KMS-11 (cell line): ENCODE measurements around the gene RPGRIP1L.

ENCODE experiments used
- H2AFZ ChIP-seq: fragments of 200-600 bp; sonication (generic); 2 replicates; pipeline ENCODE4 v1.6.1; 2016; ENCODE audit warnings: antibody characterized with exemption, mixed run types, low read depth
- H3K27ac ChIP-seq: fragments of 200-600 bp; sonication (generic); 2 replicates; pipeline ENCODE4 v1.6.1; 2016; ENCODE audit warnings: mild to moderate bottlenecking, mixed run types
- H3K27me3 ChIP-seq: fragments of 200-600 bp; sonication (generic); 2 replicates; pipeline ENCODE4 v1.6.1; 2017; ENCODE audit warnings: mild to moderate bottlenecking, low read depth, mixed run types, moderate library complexity; ENCODE audit not compliant: insufficient read depth
- H3K36me3 ChIP-seq: fragments of 200-600 bp; sonication (generic); 2 replicates; pipeline ENCODE4 v1.6.1; 2017; ENCODE audit warnings: mild to moderate bottlenecking, mixed run types; ENCODE audit not compliant: insufficient read depth
- H3K4me1 ChIP-seq: fragments of 200-600 bp; sonication (generic); 2 replicates; pipeline ENCODE4 v1.6.1; 2016; ENCODE audit warnings: mild to moderate bottlenecking, low read depth, mixed run types; ENCODE audit not compliant: poor library complexity, severe bottlenecking
- H3K4me2 ChIP-seq: fragments of 200-600 bp; sonication (generic); 2 replicates; pipeline ENCODE4 v1.7.0; 2016; ENCODE audit warnings: mild to moderate bottlenecking, mixed run types
- H3K4me3 ChIP-seq: fragments of 200-600 bp; sonication (generic); IDR thresholded peaks from 2 replicates; pipeline ENCODE4 v1.6.1; 2017; ENCODE audit warnings: low read depth, low read length, mixed read lengths; ENCODE audit not compliant: insufficient read depth
- H3K79me2 ChIP-seq: fragments of 200-600 bp; sonication (generic); 2 replicates; pipeline ENCODE4 v1.6.1; 2016; ENCODE audit warnings: low read depth, mixed run types; ENCODE audit not compliant: insufficient read depth
- H3K9ac ChIP-seq: fragments of 200-600 bp; sonication (generic); 2 replicates; pipeline ENCODE4 v1.6.1; 2016; ENCODE audit warnings: mild to moderate bottlenecking, mixed run types
- H4K20me1 ChIP-seq: fragments of 200-600 bp; sonication (generic); 2 replicates; pipeline ENCODE4 v1.6.1; 2016; ENCODE audit warnings: mild to moderate bottlenecking, mixed run types; ENCODE audit not compliant: insufficient read depth
- TF ChIP-seq, protein P1 (sequence below): fragments of 200-600 bp; sonication (generic); conservative IDR thresholded peaks from 2 replicates; pipeline ENCODE4 v1.6.1; 2017; ENCODE audit warnings: low read depth, mild to moderate bottlenecking, antibody characterized with exemption, low read length, moderate library complexity, mixed read lengths

The RPGRIP1L gene

DNA sequence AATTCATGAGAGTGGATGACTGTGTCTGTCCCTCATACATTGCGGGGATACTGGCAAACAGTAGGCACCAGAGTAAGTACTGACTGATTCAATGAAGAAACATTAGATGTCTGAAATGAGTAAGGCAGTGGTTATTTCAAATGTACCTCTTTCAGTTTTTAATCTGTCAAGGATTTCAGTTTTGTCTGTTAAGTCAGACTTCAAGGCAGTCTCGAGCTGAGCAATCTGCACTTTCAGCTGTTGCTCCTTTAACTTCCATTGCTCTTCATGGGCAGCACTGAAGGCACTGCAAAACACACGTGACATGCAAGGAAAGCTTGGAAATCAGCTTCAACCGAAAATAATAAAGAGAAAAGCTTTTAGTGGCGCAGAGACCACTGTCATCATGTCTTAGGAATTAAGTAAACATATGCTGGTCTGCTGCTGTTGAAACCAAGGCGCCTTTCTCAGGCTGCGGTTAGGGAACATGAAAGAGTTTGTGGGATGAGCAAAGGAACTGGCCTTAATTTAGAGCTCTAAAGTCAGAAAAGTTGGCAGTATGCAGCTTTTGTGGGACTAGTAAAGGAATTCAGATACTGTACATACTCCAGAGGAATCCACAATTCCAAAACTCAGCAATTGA is 38.8 kb downstream of the RPGRIP1L start:
- Histone ChIP-seq H3K9ac (no peak overlapping the region), H3K79me2 (no peaks in the 10 kb centered on the region), H3K4me3 (no peak overlapping the region), H3K4me2 (no peak overlapping the region), H4K20me1 (no peaks in the 10 kb centered on the region), H3K36me3 (no peaks in the 10 kb centered on the region), H2AFZ (no peak overlapping the region), H3K27ac (no peak overlapping the region), H3K4me1 (no peaks in the 10 kb centered on the region), H3K27me3 (no peaks in the 10 kb centered on the region)
- TF ChIP-seq, protein P1, sequence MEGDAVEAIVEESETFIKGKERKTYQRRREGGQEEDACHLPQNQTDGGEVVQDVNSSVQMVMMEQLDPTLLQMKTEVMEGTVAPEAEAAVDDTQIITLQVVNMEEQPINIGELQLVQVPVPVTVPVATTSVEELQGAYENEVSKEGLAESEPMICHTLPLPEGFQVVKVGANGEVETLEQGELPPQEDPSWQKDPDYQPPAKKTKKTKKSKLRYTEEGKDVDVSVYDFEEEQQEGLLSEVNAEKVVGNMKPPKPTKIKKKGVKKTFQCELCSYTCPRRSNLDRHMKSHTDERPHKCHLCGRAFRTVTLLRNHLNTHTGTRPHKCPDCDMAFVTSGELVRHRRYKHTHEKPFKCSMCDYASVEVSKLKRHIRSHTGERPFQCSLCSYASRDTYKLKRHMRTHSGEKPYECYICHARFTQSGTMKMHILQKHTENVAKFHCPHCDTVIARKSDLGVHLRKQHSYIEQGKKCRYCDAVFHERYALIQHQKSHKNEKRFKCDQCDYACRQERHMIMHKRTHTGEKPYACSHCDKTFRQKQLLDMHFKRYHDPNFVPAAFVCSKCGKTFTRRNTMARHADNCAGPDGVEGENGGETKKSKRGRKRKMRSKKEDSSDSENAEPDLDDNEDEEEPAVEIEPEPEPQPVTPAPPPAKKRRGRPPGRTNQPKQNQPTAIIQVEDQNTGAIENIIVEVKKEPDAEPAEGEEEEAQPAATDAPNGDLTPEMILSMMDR, result no peak

DNA sequence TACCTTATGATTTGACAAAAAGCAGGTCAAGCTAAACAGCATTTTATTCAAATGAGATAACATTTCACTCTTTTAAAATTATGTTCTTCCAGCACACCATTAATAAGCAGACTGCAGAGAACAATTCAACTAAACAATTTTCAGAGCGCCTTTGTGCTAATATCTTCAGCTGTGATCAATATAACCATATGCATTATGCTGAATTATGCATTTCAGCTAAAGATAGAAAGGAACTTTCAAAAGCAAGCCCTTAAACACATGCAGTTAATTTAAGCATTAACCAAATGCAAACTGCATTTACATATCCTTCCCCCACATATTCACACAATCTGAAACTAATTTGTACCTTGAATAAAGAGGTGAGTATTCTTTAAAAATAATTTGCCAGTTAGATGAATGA is 41.6 kb downstream of the RPGRIP1L start:
- H3K27ac ChIP-seq, result no peak overlapping the region
- H3K9ac ChIP-seq, result no peak overlapping the region
- H3K4me2 ChIP-seq, result no peak overlapping the region

DNA sequence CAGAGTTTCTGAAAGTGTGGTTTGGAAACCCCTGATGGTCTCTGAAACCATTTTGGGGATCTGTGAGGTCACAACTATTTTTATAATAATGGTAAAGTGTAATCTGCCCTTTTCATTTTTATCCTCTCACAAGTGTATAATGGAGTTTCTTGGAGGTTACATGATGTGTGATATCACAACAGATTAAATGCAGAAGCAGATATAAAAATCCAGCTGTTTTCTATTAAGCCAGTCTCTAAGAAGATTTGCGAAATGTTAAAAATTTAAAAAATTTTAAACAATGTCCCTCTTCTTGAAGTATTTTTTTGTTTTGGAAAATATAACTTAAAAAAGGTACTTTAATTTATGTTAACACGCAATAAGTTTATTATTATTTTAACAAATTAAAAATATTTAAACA is 48.7 kb downstream of the RPGRIP1L start:
- no peaks in the 10 kb centered on the region for H3K27me3 ChIP-seq
- H3K79me2 ChIP-seq, result no peaks in the 10 kb centered on the region
- TF ChIP-seq, protein P1, result no peak
- no peak overlapping the region for H3K9ac ChIP-seq
- no peak overlapping the region for H3K27ac ChIP-seq
- no peaks in the 10 kb centered on the region for H3K36me3 ChIP-seq
- H3K4me3 ChIP-seq, result no peak overlapping the region
- no peaks in the 10 kb centered on the region for H4K20me1 ChIP-seq
- no peak overlapping the region for H3K4me2 ChIP-seq
- no peak overlapping the region for H2AFZ ChIP-seq
- H3K4me1 ChIP-seq, result no peaks in the 10 kb centered on the region

More for the DNA sequence above, 41.6 kb downstream of the RPGRIP1L start:
- no peaks in the 10 kb centered on the region for H3K79me2 ChIP-seq
- TF ChIP-seq, protein P1, result no peak
- H2AFZ ChIP-seq, result no peak overlapping the region
- no peaks in the 10 kb centered on the region for H3K4me1 ChIP-seq
- no peak overlapping the region for H3K4me3 ChIP-seq
- no peaks in the 10 kb centered on the region for H3K27me3 ChIP-seq
- H4K20me1 ChIP-seq, result no peaks in the 10 kb centered on the region
- H3K36me3 ChIP-seq, result no peaks in the 10 kb centered on the region

DNA sequence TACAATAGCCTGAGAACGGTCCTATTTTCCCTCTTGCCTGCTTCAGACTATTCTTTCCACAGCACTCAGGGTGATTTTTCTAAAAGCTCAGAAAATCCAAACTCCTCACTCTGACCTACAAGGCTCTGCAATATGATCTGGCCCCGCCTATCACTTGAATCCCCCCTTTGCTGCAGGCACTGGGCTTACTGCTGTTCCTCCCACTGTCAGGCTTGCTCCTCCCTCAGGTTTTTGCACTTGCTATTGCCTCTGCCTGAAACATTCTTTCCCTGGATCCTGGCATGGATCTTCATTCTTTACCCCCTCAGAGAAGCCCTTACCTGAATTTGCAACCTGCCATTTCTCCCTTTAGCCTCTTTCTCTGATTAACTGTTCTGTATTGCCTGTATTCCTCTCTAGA is 52.3 kb downstream of the RPGRIP1L start:
- Histone ChIP-seq H3K36me3 (no peaks in the 10 kb centered on the region), H3K9ac (no peak overlapping the region)
- TF ChIP-seq, protein P1, result no peak

More for the DNA sequence above, 52.3 kb downstream of the RPGRIP1L start:
- no peak overlapping the region for H3K4me2 ChIP-seq
- H3K27ac ChIP-seq, result no peak overlapping the region
- no peaks in the 10 kb centered on the region for H4K20me1 ChIP-seq
- no peaks in the 10 kb centered on the region for H3K79me2 ChIP-seq
- H3K27me3 ChIP-seq, result no peaks in the 10 kb centered on the region
- H2AFZ ChIP-seq, result no peak overlapping the region
- no peak overlapping the region for H3K4me3 ChIP-seq
- no peaks in the 10 kb centered on the region for H3K4me1 ChIP-seq
